GM21723 (cell line): Measurements from ENCODE around the gene ESRRA.
"Not testable (repeated sequence)": the region's sequence is repeated elsewhere in the genome, so short reads cannot be mapped to it uniquely, and the experiment has no call there.

Source experiments
- ATAC-seq: cut with Tn5 transposase; IDR thresholded peaks from one replicate; pipeline ENCODE4 v1.9.1; 2021; ENCODE audit warnings: mild to moderate bottlenecking, moderate library complexity; ENCODE audit not compliant: unreplicated experiment

Gene ESRRA

DNA sequence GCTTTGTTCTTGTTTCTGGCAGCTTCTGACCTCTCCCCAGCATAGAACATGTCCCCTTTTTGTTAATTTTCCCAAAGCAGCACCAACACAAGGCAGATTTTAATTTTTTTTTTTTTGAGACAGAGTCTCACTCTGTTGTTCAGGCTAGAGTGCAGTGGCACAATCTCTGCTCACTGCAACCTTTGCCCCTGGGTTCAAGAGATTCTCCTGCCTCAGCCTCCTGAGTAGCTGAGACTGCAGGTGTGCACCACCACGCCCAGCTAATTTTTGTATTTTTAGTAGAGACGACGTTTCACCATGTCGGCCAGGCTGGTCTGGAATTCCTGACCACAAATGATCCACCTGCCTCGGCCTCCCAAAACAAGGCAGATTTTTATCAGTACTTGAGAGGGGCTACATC is 2.5 kb downstream of the ESRRA start:
- not testable (repeated sequence) for ATAC-seq

DNA sequence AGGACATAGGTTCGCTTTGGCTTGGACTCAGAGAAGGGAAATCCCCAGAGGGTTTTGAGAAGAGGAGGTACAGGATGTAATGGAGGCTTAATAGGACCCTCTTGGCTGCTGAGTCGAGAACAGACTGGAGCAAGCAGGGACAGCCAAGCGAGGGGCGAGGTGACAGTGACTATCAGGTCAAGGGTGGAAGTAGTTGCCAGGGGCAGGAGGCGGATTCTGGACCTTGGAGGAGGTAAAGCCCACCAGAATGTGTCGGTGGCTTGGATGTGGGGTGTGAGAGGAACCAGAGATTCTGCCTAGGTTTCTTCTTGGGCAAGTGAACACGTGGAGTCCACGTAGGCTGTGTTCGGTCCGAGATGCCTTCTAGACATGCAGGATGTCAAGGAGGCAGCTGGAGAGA is 7.6 kb downstream of the ESRRA start:
- ATAC-seq, result no peak

- no peak for ATAC-seq
Observed at GRCh38 chr11:64313491-64314145, 8.3 kb downstream of the ESRRA start.

- no peak for ATAC-seq
Observed at GRCh38 chr11:64314146-64314804, 9.0 kb downstream of the ESRRA start.

DNA sequence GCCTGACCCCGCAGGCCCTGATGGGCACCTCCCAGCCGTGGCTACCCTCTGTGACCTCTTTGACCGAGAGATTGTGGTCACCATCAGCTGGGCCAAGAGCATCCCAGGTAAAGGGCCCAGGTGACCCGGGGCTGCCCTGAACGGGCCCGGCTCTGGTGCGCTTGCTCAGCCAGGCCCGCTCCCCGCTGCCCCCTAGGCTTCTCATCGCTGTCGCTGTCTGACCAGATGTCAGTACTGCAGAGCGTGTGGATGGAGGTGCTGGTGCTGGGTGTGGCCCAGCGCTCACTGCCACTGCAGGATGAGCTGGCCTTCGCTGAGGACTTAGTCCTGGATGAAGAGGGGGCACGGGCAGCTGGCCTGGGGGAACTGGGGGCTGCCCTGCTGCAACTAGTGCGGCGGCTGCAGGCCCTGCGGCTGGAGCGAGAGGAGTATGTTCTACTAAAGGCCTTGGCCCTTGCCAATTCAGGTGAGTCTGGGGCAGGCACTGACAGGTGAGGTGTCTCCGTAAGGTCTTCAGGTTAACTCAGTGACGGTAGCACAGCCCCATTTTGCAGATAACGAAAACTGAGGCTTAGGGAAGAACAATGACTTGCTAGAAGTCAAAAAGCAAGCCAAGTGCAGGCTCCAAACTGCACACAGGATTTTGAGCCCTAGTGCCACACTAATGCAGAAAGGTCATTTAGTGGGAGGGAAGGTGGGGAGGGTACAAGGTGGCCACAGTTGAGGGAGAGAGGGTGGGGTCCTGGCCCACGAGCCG is 9.7 kb downstream of the ESRRA start:
- ATAC-seq, result no peak

GRCh38 chr11:64315667-64316526 is 10.6 kb downstream of the ESRRA start:
- not testable (repeated sequence) for ATAC-seq

DNA sequence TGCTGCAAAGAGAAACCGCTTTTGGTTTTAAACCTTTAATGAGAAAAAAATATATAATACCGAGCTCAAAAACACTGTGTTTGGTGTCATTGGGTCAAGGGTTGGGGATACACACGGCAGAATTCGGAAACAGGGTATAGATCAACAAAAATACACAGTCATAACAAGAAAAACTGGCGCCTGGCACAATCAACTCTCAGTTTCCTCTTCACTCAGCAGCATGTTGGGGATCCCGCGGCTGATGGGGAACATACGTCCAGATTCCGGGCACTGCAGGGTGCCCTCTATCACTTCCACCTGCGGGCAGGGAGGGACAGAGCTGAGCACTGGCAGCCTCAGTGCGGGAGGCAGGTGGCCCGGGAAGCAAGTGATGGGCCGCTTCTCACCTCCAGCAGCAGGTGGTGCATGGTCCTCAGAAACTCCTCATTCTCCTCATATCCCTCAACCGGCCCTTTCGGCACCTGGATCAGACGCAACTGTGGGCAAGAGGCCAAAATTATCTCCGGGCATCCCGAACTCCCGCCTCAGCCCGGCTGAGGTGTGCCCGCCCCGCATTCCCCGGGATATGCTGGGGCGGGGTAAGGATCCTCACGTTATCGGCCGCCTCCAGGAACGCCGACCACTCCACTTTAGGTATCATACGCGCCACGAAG is 11.5 kb downstream of the ESRRA start:
- ATAC-seq, result peak; percentile 3

DNA sequence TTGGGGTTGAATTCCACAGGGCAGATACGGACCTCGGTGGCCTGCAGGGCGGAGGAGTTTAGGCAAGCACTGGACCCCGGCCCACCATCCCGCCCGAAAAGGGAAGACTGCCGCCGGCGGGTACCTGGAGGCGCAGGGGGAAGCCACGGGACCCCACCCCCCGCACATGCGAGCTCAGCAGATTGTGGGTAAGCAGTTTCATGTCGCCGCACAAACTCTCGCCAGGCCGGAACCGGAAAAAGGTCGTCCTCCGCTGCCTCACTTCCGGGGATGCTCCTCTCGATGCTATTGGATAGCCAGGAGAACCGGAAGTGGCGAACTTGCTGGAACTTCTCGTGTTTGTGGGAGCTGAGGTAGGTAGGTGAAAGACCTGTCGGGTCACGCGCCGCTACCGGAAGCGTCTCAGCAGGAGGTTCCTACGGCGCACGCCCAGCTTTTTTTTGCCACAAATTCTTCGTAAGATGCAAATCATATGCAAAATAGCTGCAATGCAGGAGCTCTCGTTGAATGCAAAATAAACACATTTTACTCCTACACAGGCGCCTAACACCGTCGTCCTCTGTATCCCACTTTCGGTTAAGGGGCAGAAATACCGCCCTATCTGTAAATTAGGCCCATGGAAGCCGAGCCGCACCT is 12.1 kb downstream of the ESRRA start, which contains the start of gene TRMT112:
Gene TRMT112, minus strand, starts transcription at position 235 of the 636 bp plus-strand sequence. Its CDS starts 33 bp downstream, at position 202.
- peak; percentile 57 for ATAC-seq

GRCh38 chr11:64317961-64318765 is 12.8 kb downstream of the ESRRA start, which contains the start of gene PRDX5:
TSS of gene PRDX5 (plus strand) at chr11:64318121. CDS start at chr11:64318216, 95 bp downstream.
- peak; percentile 65 for ATAC-seq

DNA sequence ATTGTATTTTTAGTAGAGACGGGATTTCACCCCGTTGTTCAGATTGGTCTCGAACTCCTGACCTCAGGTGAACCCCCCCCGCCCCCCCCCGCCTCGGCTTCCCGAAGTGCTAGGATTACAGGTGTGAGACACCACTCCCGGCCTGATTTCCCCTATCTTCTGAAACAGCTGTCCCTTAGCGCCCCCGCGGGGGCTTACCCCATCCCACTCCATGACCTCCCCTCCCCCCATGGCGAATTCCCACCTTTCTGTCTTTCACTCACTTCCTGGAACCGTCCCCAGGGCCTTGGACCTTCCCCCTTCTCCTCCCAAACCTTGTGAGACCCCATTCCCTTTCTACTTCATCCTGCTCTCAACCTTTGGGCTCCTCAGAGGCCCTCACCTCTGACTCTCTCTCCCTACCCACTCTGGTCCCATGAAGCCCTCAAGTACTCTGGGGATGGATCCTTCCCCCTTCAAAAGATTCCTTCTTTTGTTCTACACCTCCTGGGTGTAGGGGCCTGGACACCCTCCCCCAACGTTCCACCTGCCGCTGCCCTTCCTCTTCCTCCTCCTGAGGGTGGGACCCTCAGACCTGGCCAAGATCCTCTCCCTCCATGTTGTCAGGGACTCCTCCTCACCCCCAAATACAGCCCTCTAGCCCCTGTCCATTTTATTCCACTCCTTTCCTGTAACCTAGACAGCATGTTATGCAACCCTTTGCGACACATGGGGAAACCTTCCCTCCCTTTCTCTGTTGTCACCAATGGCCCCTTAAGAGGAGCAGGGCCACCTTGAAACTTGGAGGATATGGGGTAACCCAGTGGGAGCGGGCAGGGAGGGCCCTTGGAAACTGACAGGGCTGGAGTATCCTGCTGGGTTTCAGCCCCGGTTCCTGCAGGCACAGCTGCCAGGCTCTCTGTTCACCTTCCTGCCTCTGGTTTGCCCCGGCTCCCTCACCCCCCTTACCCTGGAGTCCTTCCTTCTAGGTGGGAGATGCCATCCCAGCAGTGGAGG is 13.7 kb downstream of the ESRRA start:
- ATAC-seq, result no peak

- no peak for ATAC-seq
Observed at GRCh38 chr11:64320556-64320955, 15.2 kb downstream of the ESRRA start.

DNA sequence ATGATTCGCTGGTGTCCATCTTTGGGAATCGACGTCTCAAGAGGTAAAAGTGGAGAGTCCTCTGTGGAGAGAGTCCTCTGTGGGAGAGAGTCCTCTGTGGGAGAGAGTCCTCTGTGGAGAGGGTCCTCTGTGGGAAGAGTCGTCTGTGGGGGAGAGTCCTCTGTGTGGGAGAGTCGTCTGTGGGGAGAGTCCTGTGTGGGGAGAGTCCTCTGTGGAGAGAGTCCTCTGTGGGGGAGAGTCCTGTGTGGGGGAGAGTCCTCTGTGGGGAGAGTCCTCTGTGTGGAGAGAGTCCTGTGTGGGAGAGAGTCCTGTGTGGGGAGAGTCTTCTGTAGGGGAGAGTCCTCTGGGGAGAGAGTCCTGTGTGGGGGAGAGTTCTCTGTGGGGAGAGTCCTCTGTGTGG is 15.7 kb downstream of the ESRRA start:
- no peak for ATAC-seq

DNA sequence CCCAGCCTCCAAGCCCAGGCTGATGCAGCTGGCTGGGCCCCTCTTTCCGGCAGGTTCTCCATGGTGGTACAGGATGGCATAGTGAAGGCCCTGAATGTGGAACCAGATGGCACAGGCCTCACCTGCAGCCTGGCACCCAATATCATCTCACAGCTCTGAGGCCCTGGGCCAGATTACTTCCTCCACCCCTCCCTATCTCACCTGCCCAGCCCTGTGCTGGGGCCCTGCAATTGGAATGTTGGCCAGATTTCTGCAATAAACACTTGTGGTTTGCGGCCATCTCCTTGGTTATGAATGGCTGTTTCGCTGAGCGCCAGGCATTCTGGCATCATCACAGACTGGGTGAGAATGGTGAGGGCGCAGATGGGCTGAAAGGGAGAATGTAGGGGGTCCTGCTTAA is 16.2 kb downstream of the ESRRA start:
- ATAC-seq, result no peak

DNA sequence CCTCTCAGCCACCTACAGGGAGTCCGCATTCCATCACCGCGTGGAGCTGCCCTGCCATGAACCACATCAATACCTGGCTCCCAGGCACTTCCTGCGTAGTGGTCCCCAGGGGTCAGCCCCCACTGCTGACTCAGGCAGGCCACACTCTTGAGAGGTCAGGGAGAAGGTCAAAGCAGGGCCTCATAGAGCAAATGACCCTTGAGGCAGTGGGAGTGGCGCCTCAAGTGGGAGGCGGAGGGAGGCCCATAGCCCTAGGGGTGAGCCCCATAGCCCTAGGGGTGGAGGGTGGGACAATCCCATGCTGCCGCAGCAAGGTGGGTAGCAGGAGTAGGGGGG is 17.6 kb downstream of the ESRRA start:
- ATAC-seq, result no peak

DNA sequence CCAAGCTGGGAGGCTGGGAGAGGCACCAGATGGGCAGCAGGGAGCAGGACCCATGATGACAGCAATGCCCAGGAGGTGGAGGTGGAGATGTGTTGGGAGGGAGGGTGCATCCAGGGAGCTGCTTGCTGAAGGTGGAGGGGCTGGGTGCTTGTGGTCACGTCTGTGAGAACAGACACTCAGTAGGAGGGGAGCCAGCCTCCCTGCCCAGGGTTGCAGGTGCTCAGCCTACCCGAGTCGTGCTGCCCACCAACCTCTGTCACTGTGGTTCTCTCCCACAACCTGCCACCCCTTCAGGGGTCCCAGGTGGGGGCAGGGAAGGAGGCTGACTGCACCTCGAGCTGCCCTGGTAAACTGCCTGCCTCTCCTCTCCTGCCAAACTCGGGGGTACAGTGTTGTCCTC is 18.0 kb downstream of the ESRRA start:
- no peak for ATAC-seq

- ATAC-seq, result not testable (repeated sequence)
Observed at GRCh38 chr11:64323984-64324383, 18.7 kb downstream of the ESRRA start.

GRCh38 chr11:64324692-64325469 is 19.6 kb downstream of the ESRRA start:
- no peak for ATAC-seq
